CD14-positive monocyte (primary cell): ENCODE measurements around the gene MEIS2. TPM values are rescaled to one million over a fixed set of nuclear protein-coding genes. Genes with fewer than 3 reads are reported as not detected.

Experiments used
- DNase-seq, 3 donors: peaks; one replicate each; pipeline ENCODE4 v3.0.0-alpha.2; 2011 to 2022
- H2AFZ ChIP-seq: 2 replicates; pipeline ENCODE4 v1.6.0; 2012; ENCODE audit warnings: mild to moderate bottlenecking, low read depth, low read length, inconsistent platforms; ENCODE audit not compliant: insufficient read depth, poor library complexity, severe bottlenecking
- H3K27ac ChIP-seq, 2 donors: 1 replicate in 1 of 2; 2 replicates in 1 of 2; pipeline ENCODE4 v1.5.1; 2012 to 2013; ENCODE audit warnings: low read length in 2 of 2, control low read depth in 1 of 2, inconsistent platforms in 1 of 2, low read depth in 1 of 2, mild to moderate bottlenecking in 1 of 2
- H3K27me3 ChIP-seq, 2 donors: one replicate each; pipeline versions ENCODE4 v1.6.0 to v1.6.1; 2011 to 2013; ENCODE audit warnings: low read length in 2 of 2; ENCODE audit not compliant: control insufficient read depth in 2 of 2, insufficient read depth in 2 of 2
- H3K36me3 ChIP-seq, 2 donors: replicated peaks in 1 of 2; 1 replicate in 1 of 2; 2 replicates in 1 of 2; pipeline versions ENCODE4 v1.5.1 to v1.6.1; 2012 to 2013; ENCODE audit warnings: low read length in 2 of 2, control low read depth in 1 of 2, inconsistent platforms in 1 of 2, mild to moderate bottlenecking in 1 of 2; ENCODE audit not compliant: insufficient read depth in 2 of 2, control insufficient read depth in 1 of 2
- H3K4me1 ChIP-seq, 2 donors: 1 replicate in 1 of 2; 2 replicates in 1 of 2; pipeline versions ENCODE4 v1.5.1 to v1.6.1; 2012 to 2013; ENCODE audit warnings: low read length in 2 of 2, control low read depth in 1 of 2, inconsistent platforms in 1 of 2, mild to moderate bottlenecking in 1 of 2, moderate library complexity in 1 of 2; ENCODE audit not compliant: insufficient read depth in 2 of 2, control insufficient read depth in 1 of 2
- H3K4me2 ChIP-seq: replicated peaks from 2 replicates; pipeline ENCODE3; 2012; ENCODE audit warnings: low read length, moderate library complexity, mild to moderate bottlenecking; ENCODE audit not compliant: poor library complexity, severe bottlenecking; ENCODE audit errors: extremely low read depth
- H3K4me3 ChIP-seq, 3 experiments: fragments of 200-600 bp in 1 of 3; sonication (generic) in 1 of 3; replicated peaks in 1 of 3; 1 replicate in 2 of 3; 2 replicates in 1 of 3; pipeline ENCODE4 v1.5.1; 2011 to 2013; ENCODE audit warnings: low read length in 3 of 3, mild to moderate bottlenecking in 3 of 3, control low read depth in 2 of 3, low read depth in 2 of 3, inconsistent platforms in 1 of 3, moderate library complexity in 1 of 3
- H3K79me2 ChIP-seq: 2 replicates; pipeline ENCODE4 v1.6.0; 2012; ENCODE audit warnings: mild to moderate bottlenecking, control low read depth, inconsistent platforms, low read length, moderate library complexity; ENCODE audit not compliant: insufficient read depth
- H3K9ac ChIP-seq: 2 replicates; pipeline ENCODE4 v1.6.0; 2017; ENCODE audit warnings: low read length, mild to moderate bottlenecking; ENCODE audit not compliant: insufficient read depth, poor library complexity, severe bottlenecking
- H3K9me3 ChIP-seq, 2 donors: replicated peaks in 1 of 2; 1 replicate in 1 of 2; 2 replicates in 1 of 2; pipeline versions ENCODE4 v1.5.1 to v1.6.1; 2012 to 2013; ENCODE audit warnings: low read length in 2 of 2, control low read depth in 1 of 2; ENCODE audit not compliant: control insufficient read depth in 1 of 2, insufficient read depth in 1 of 2
- H4K20me1 ChIP-seq: 2 replicates; pipeline ENCODE4 v1.6.0; 2012; ENCODE audit warnings: mild to moderate bottlenecking, low read length, control low read depth, moderate library complexity; ENCODE audit not compliant: insufficient read depth
- H3K27ac Mint-ChIP-seq, 7 donors: one replicate each; pipeline ENCODE4 v1.8.0; 2020; ENCODE audit warnings: mild to moderate bottlenecking in 7 of 7, mixed read lengths in 7 of 7, moderate library complexity in 6 of 7, inconsistent platforms in 2 of 7
- H3K27me3 Mint-ChIP-seq, 3 donors: one replicate each; pipeline ENCODE4 v1.8.0; 2021 to 2022; ENCODE audit warnings: low read depth in 3 of 3, mild to moderate bottlenecking in 3 of 3, mixed read lengths in 3 of 3, moderate library complexity in 3 of 3, inconsistent platforms in 1 of 3
- H3K36me3 Mint-ChIP-seq, 2 donors: one replicate each; pipeline ENCODE4 v1.8.0; 2020; ENCODE audit warnings: mixed read lengths in 2 of 2, inconsistent platforms in 1 of 2, mild to moderate bottlenecking in 1 of 2
- H3K4me1 Mint-ChIP-seq: one replicate; pipeline ENCODE4 v1.8.0; 2020; ENCODE audit warnings: mild to moderate bottlenecking, mixed read lengths
- H3K4me3 Mint-ChIP-seq, 2 donors: one replicate each; pipeline ENCODE4 v1.8.0; 2020; ENCODE audit warnings: mild to moderate bottlenecking in 2 of 2, mixed read lengths in 2 of 2, moderate library complexity in 1 of 2
- H3K9me3 Mint-ChIP-seq, 7 donors: one replicate each; pipeline ENCODE4 v1.8.0; 2020 to 2022; ENCODE audit warnings: mixed read lengths in 7 of 7, mild to moderate bottlenecking in 6 of 7, moderate library complexity in 6 of 7, inconsistent platforms in 2 of 7
- WGBS: methylation state at CpG from one replicate; pipeline ENCODE4 v1.1.5; 2013; ENCODE audit warnings: missing lambda C conversion rate; ENCODE audit not compliant: insufficient coverage; 5-methylcytosine and 5-hydroxymethylcytosine counted together
- intact Hi-C, 2 donors: fragments of 100-400 bp; cut with micrococcal nuclease; formaldehyde crosslinking; loops; one replicate each; pipeline versions ENCODE4 v1.15.0 to v1.15.1; 2023
- polyA plus RNA-seq, 3 donors: library from polyadenylated mRNA; depleted of rRNA in 1 of 3; unstranded in 2 of 3; stranded (reverse) in 1 of 3; fragments of 300-500 nt in 2 of 3; fragments of >200 nt in 1 of 3; fragmentation: Illumina TruSeq in 2 of 3; gene quantifications; 1 replicate in 2 of 3; 2 replicates in 1 of 3; pipeline ENCODE4 v1.2.3, GENCODE V29; 2012 to 2021
- TF ChIP-seq, protein P1 (sequence below): fragments of 200-600 bp; IDR thresholded peaks from one replicate; pipeline ENCODE4 v1.8.0; 2022; ENCODE audit warnings: antibody characterized with exemption, mild to moderate bottlenecking

Gene MEIS2
- polyA plus RNA-seq, 3 donors = not detected

DNA sequence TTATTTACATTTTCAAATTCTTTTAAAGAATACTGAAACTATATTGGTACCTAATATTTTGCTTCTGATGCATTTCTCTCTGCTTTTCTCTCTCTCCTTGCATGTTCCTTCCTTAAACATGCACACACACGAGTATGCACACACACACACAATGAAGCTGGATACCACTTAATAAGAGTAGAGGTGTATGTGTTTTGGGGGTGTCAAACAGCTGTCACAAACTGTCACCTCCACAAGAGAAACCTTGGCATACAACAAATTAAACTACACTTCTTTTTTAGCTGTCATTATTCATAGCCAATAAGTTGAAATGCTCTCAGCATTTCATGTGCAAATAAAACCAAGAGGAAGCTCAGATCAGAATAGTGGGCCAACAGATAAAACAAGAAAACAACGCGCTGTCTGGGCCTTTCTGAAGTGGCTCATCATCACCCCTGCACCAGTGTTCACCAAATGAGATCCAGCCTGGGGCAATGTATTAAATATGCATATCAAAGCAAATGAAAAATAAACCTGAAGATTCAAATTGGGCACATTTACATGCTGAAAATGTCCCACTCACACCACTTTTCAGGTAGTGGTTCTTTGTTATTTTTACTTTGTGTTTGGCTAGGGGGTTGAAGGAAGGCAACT is 9.7 kb downstream of the MEIS2 start:
- Mint-ChIP-seq H3K27me3 (peaks cover 30 to 41% (median 40%) of the 10 kb centered on the region in 3 donors), H3K4me3 (no peak overlapping the region), H3K9me3 (peaks cover 0 to 5% (median 3%) of the 10 kb centered on the region in 7 donors), H3K36me3 (no peaks in the 10 kb centered on the region), H3K4me1 (no peaks in the 10 kb centered on the region), H3K27ac (no peak overlapping the region)
- 80% methylated on average over 1 of the region's 3 CpGs for WGBS
- TF ChIP-seq, protein P1, sequence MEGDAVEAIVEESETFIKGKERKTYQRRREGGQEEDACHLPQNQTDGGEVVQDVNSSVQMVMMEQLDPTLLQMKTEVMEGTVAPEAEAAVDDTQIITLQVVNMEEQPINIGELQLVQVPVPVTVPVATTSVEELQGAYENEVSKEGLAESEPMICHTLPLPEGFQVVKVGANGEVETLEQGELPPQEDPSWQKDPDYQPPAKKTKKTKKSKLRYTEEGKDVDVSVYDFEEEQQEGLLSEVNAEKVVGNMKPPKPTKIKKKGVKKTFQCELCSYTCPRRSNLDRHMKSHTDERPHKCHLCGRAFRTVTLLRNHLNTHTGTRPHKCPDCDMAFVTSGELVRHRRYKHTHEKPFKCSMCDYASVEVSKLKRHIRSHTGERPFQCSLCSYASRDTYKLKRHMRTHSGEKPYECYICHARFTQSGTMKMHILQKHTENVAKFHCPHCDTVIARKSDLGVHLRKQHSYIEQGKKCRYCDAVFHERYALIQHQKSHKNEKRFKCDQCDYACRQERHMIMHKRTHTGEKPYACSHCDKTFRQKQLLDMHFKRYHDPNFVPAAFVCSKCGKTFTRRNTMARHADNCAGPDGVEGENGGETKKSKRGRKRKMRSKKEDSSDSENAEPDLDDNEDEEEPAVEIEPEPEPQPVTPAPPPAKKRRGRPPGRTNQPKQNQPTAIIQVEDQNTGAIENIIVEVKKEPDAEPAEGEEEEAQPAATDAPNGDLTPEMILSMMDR = no peak
- no peak overlapping the region for H3K4me2 ChIP-seq
- no peak overlapping the region for H2AFZ ChIP-seq
- no peaks in the 10 kb centered on the region for H3K79me2 ChIP-seq
- no peaks in the 10 kb centered on the region for H4K20me1 ChIP-seq
- H3K36me3 ChIP-seq = no peaks in the 10 kb centered on the region
- no peak overlapping the region for H3K4me3 ChIP-seq
- peaks cover 0 to 15% of the 10 kb centered on the region in 2 donors for H3K9me3 ChIP-seq
- no peaks in the 10 kb centered on the region for H3K4me1 ChIP-seq
- peaks cover 34 to 38% of the 10 kb centered on the region in 2 donors for H3K27me3 ChIP-seq
- no peak overlapping the region for H3K9ac ChIP-seq
- DNase-seq = no peak
- H3K27ac ChIP-seq = no peak overlapping the region
- intact Hi-C loops = no loop called here

- TF ChIP-seq, protein P1 = no peak
- H3K9me3 Mint-ChIP-seq = peaks cover 0 to 3% (median 0%) of the 10 kb centered on the region in 7 donors
- no peaks in the 10 kb centered on the region for H3K9me3 ChIP-seq
- WGBS = no CpG with 5 or more reads among the region's 2 CpGs
- no peaks in the 10 kb centered on the region for H3K36me3 ChIP-seq
- no peak overlapping the region for H3K27ac Mint-ChIP-seq
- no peaks in the 10 kb centered on the region for H3K4me1 ChIP-seq
- no peak overlapping the region for H3K4me2 ChIP-seq
- H3K36me3 Mint-ChIP-seq = no peaks in the 10 kb centered on the region
- H3K4me1 Mint-ChIP-seq = no peaks in the 10 kb centered on the region
- H3K9ac ChIP-seq = no peak overlapping the region
- H3K27me3 Mint-ChIP-seq = peaks cover 8 to 19% (median 19%) of the 10 kb centered on the region in 3 donors
- no peak for DNase-seq
- no peak overlapping the region for H3K4me3 ChIP-seq
- peaks cover 12 to 17% of the 10 kb centered on the region in 2 donors for H3K27me3 ChIP-seq
- H2AFZ ChIP-seq = no peak overlapping the region
- H3K27ac ChIP-seq = no peak overlapping the region
- intact Hi-C loops = no loop called here
- no peak overlapping the region for H3K4me3 Mint-ChIP-seq
- no peaks in the 10 kb centered on the region for H4K20me1 ChIP-seq
- H3K79me2 ChIP-seq = no peaks in the 10 kb centered on the region
These were observed 11.9 kb downstream of the MEIS2 start for GRCh38 chr15:37088436-37088835.
